Measurements from ENCODE around the gene LZTR1. TPM values are rescaled to one million over a fixed set of nuclear protein-coding genes. Genes with fewer than 3 reads are reported as not detected.

The LZTR1 gene
- total RNA-seq, 1 donor from 2014 or later: 21.9 TPM

DNA sequence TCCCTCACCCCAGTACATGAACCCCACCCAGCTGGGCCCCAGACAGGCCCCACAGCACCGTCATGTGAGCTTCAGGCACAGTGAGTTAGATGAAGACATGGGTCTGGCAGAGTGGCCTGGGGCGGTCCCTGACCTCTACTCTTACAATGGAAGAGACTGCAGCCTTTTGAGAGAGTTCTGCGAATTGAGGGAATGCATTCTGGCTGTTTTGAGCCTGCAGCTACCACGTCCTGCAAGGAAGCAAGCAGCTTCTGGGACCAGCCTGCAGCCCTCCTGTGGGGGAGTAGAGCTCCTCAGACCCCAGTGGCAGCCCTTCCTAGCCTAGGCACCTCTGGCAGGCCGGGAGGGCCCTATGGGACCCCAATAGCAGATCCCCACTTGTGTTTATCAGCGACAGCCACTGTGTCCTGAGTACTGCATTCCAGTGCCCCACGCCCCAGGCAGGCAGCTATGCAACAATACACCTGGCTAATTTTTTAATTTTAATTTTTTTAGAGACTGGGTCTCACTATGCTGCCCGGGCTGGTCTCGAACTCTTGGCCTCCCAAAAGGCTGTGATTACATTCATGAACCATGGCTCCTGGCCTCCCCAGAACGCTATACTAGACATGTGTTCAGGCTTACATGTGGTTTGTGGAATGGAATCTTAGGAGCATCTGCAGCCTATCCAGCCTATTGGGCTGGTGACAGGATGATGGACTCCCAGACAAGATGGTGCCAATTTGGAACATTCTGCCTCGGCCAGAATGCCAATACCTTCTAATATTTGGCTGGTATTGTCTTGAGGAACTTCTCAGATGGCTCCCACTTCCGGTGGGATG, 51.0 kb downstream of the LZTR1 start:
- no peaks in the 10 kb centered on the region for H3K9me3 ChIP-seq (ENCODE audit: low read depth)
- H3K27ac ChIP-seq: no peak overlapping the region
- Mint-ChIP-seq H3K4me1 (peaks cover 22% of the 10 kb centered on the region), H3K4me3 (no peak overlapping the region), H3K27ac (no peak overlapping the region), H3K36me3 (no peaks in the 10 kb centered on the region), H3K27me3 (ENCODE audit: insufficient read depth, low read depth) (peaks cover 23% of the 10 kb centered on the region), H3K9me3 (no peaks in the 10 kb centered on the region)
- H3K36me3 ChIP-seq: no peaks in the 10 kb centered on the region
- peak; percentile 39 for DNase-seq (ENCODE audit: low spot score)
- no peaks in the 10 kb centered on the region for H3K4me1 ChIP-seq
- peak overlapping the region; percentile 54 for H3K4me3 ChIP-seq
- no peaks in the 10 kb centered on the region for H4K20me1 ChIP-seq (ENCODE audit: low read depth)
- H3K4me2 ChIP-seq: peak overlapping the region; percentile 91
- no peak for TF ChIP-seq EZH2 (IDR thresholded peaks at IDR 0.05)
- TF ChIP-seq, protein P1, sequence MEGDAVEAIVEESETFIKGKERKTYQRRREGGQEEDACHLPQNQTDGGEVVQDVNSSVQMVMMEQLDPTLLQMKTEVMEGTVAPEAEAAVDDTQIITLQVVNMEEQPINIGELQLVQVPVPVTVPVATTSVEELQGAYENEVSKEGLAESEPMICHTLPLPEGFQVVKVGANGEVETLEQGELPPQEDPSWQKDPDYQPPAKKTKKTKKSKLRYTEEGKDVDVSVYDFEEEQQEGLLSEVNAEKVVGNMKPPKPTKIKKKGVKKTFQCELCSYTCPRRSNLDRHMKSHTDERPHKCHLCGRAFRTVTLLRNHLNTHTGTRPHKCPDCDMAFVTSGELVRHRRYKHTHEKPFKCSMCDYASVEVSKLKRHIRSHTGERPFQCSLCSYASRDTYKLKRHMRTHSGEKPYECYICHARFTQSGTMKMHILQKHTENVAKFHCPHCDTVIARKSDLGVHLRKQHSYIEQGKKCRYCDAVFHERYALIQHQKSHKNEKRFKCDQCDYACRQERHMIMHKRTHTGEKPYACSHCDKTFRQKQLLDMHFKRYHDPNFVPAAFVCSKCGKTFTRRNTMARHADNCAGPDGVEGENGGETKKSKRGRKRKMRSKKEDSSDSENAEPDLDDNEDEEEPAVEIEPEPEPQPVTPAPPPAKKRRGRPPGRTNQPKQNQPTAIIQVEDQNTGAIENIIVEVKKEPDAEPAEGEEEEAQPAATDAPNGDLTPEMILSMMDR (IDR thresholded peaks at IDR 0.05): no peak
- TF ChIP-seq EZH2phosphoT487 (IDR thresholded peaks at IDR 0.05): no peak
- peaks cover 7% of the 10 kb centered on the region for H3F3A ChIP-seq (ENCODE audit: low read depth)
- H3K27me3 ChIP-seq: peaks cover 54% of the 10 kb centered on the region
- no peaks in the 10 kb centered on the region for H3K79me2 ChIP-seq (ENCODE audit: low read depth)
- no peak overlapping the region for H3K9ac ChIP-seq
- peak overlapping the region; percentile 81 for H2AFZ ChIP-seq (replicated peaks)

DNA sequence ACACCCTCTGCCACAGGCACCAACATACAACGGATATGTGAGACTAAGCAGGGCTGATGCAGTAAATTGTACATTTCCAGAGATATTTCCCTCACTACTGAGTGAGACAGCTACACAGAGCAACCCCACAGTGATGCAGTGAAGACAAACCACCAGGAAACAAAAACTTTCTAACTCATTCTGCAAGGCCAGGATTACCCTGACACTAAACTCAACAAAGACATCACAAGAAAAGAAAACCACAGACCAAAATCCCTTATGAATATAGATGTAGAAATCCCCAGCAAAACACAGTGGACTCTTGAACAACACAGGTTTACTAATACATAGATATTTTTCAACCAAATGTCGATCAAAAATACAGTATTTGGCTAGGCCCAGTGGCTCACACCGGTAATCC, 51.8 kb downstream of the LZTR1 start:
- Histone ChIP-seq H3K9me3 (ENCODE audit: low read depth) (no peaks in the 10 kb centered on the region), H3K4me1 (no peaks in the 10 kb centered on the region), H3K79me2 (ENCODE audit: low read depth) (no peaks in the 10 kb centered on the region), H3K4me3 (no peak overlapping the region), H4K20me1 (ENCODE audit: low read depth) (no peaks in the 10 kb centered on the region), H3K27me3 (peaks cover 54% of the 10 kb centered on the region), H2AFZ (replicated peaks) (no peak overlapping the region), H3K27ac (no peak overlapping the region), H3K9ac (no peak overlapping the region), H3F3A (ENCODE audit: low read depth) (peaks cover 7% of the 10 kb centered on the region), H3K36me3 (no peaks in the 10 kb centered on the region), H3K4me2 (no peak overlapping the region)
- Mint-ChIP-seq H3K27ac (no peak overlapping the region), H3K4me1 (peaks cover 27% of the 10 kb centered on the region), H3K36me3 (no peaks in the 10 kb centered on the region), H3K27me3 (ENCODE audit: insufficient read depth, low read depth) (peaks cover 23% of the 10 kb centered on the region), H3K9me3 (no peaks in the 10 kb centered on the region), H3K4me3 (no peak overlapping the region)
- TF ChIP-seq EZH2 (IDR thresholded peaks at IDR 0.05) (no peak), EZH2phosphoT487 (IDR thresholded peaks at IDR 0.05) (no peak)
- TF ChIP-seq, protein P1 (IDR thresholded peaks at IDR 0.05): no peak
- no peak for DNase-seq (ENCODE audit: low spot score)

DNA sequence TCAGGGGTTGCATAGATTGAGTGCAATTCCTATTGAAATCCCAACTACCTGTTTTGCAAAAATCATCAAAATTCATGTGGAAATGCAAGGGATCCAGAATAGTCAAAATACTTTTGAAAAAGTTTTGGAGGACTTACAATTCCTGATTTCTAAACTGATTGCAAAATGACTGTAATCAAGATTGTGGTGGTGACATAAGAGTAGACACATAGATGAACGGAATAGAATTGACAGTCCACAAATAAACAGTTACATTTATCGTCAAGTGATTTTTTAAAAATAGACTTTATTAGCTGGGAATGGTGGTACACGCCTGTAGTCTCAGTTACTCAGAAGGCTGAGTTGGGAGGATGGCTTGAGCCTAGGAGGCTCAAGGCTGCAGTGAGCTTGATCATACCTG, 52.9 kb downstream of the LZTR1 start:
- no peak overlapping the region for H3K27ac Mint-ChIP-seq
- no peak for DNase-seq (ENCODE audit: low spot score)
- Histone ChIP-seq H2AFZ (replicated peaks) (no peak overlapping the region), H3K79me2 (ENCODE audit: low read depth) (no peaks in the 10 kb centered on the region), H3K27ac (no peak overlapping the region), H3K9ac (no peak overlapping the region), H3F3A (ENCODE audit: low read depth) (peaks cover 7% of the 10 kb centered on the region), H3K9me3 (ENCODE audit: low read depth) (no peaks in the 10 kb centered on the region), H3K4me1 (no peaks in the 10 kb centered on the region), H4K20me1 (ENCODE audit: low read depth) (no peaks in the 10 kb centered on the region), H3K36me3 (no peaks in the 10 kb centered on the region), H3K27me3 (peaks cover 53% of the 10 kb centered on the region), H3K4me3 (no peak overlapping the region), H3K4me2 (no peak overlapping the region)
- H3K27me3 Mint-ChIP-seq (ENCODE audit: insufficient read depth, low read depth): peaks cover 19% of the 10 kb centered on the region
- no peaks in the 10 kb centered on the region for H3K9me3 Mint-ChIP-seq
- H3K4me3 Mint-ChIP-seq: no peak overlapping the region
- no peaks in the 10 kb centered on the region for H3K36me3 Mint-ChIP-seq
- peaks cover 21% of the 10 kb centered on the region for H3K4me1 Mint-ChIP-seq
- TF ChIP-seq, protein P1 (IDR thresholded peaks at IDR 0.05): no peak
- no peak for TF ChIP-seq EZH2 (IDR thresholded peaks at IDR 0.05)
